AG09319 (cell line): Measurements from ENCODE around the gene TSTD2.
"Not testable (repeated sequence)": the region's sequence is repeated elsewhere in the genome, so short reads cannot be mapped to it uniquely, and the experiment has no call there.

Source experiments
- DNase-seq: peaks from one replicate; pipeline ENCODE4 v3.0.0-alpha.2; 2010; ENCODE audit warnings: low read depth; ENCODE audit errors: extremely low read depth
- CTCF ChIP-seq: IDR thresholded peaks from 2 replicates; pipeline ENCODE4 v1.5.1; 2011; ENCODE audit warnings: low read depth, mild to moderate bottlenecking, inconsistent platforms, low read length, moderate library complexity

Gene TSTD2

GRCh38 chr9:97579914-97580313 lies 53.3 kb downstream of the TSTD2 start:
- TF ChIP-seq CTCF = no peak
- DNase-seq = no peak

- no peak for TF ChIP-seq CTCF
- no peak for DNase-seq
Measured at GRCh38 chr9:97578846-97579245, 54.3 kb downstream of the TSTD2 start.

- TF ChIP-seq CTCF = no peak
- no peak for DNase-seq
Measured at GRCh38 chr9:97577051-97577450, 56.1 kb downstream of the TSTD2 start.

GRCh38 chr9:97575673-97576200 lies 57.4 kb downstream of the TSTD2 start:
- TF ChIP-seq CTCF = no peak
- no peak for DNase-seq

GRCh38 chr9:97574921-97575672 lies 58.1 kb downstream of the TSTD2 start:
- DNase-seq = not testable (repeated sequence)

- DNase-seq = not testable (repeated sequence)
Measured at GRCh38 chr9:97574101-97574571, 59.0 kb downstream of the TSTD2 start.

GRCh38 chr9:97573482-97574073 lies 59.6 kb downstream of the TSTD2 start:
- no peak for DNase-seq
- TF ChIP-seq CTCF = no peak

GRCh38 chr9:97572892-97573365 lies 60.2 kb downstream of the TSTD2 start:
- DNase-seq = no peak
- no peak for TF ChIP-seq CTCF
